Natural killer cell treated with Interleukin-12 subunit alpha and Interleukin-12 subunit beta and Interleukin-15 and Interleukin-18, amount 100 ng/mL, for 72 hours (primary cell): ENCODE measurements around the gene OR10A7. TPM values are rescaled to one million over a fixed set of nuclear protein-coding genes. Genes with fewer than 3 reads are reported as not detected.

ENCODE experiments used
- ATAC-seq, 2 donors: fragments of 150-1000 bp; cut with Tn5 transposase in 1 of 2; sonication (Bioruptor Pico), chemical (Tn5 transposase) in 1 of 2; 2 replicates each; pipeline ENCODE4 v1.10.0; 2021
- DNase-seq: peaks from one replicate; pipeline ENCODE4 v3.0.0; 2022; ENCODE audit warnings: low spot score
- H3K27ac Mint-ChIP-seq, 2 donors: 1 replicate in 1 of 2; 2 replicates in 1 of 2; pipeline ENCODE4 v1.8.0; 2022; ENCODE audit warnings: mixed read lengths in 2 of 2, mild to moderate bottlenecking in 1 of 2, moderate library complexity in 1 of 2
- H3K27me3 Mint-ChIP-seq, 2 donors: 1 replicate in 1 of 2; 2 replicates in 1 of 2; pipeline ENCODE4 v1.8.0; 2022; ENCODE audit warnings: mixed read lengths in 2 of 2
- H3K36me3 Mint-ChIP-seq: one replicate; pipeline ENCODE4 v1.8.0; 2022; ENCODE audit warnings: mixed read lengths
- H3K4me1 Mint-ChIP-seq, 2 donors: 1 replicate in 1 of 2; 2 replicates in 1 of 2; pipeline ENCODE4 v1.8.0; 2022; ENCODE audit warnings: low read depth in 2 of 2, mixed read lengths in 2 of 2, mild to moderate bottlenecking in 1 of 2
- H3K4me3 Mint-ChIP-seq: one replicate; pipeline ENCODE4 v1.8.0; 2022; ENCODE audit warnings: mixed read lengths
- H3K9me3 Mint-ChIP-seq: 2 replicates; pipeline ENCODE4 v1.8.0; 2022; ENCODE audit warnings: mixed read lengths
- total RNA-seq, 2 donors: library from RNA; stranded (reverse); gene quantifications; one replicate each; pipeline ENCODE4 v1.2.3, GENCODE V29; 2022

Gene OR10A7
- total RNA-seq, 2 donors from 2014 or later, result not detected

DNA sequence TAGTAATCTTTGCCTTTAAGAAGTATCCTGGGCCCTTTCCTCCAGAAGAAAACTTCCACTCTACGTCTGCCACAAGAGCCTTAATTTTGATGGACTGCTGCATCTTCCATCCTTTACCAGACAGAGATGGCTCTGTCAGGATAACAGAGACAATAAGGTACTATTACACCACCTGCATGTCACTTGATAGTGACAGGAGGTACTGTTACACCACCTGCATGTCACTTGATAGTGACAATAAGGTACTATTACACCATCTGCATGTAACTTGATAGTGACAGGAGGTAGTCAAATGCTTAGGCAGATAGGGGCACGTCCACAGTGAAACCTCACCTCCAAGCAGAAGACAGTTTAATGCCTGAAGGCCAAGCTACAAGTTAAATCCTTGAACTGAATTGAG lies 37.5 kb downstream of the OR10A7 start:
- Mint-ChIP-seq H3K36me3 (no peaks in the 10 kb centered on the region), H3K4me1 (no peaks in the 10 kb centered on the region), H3K4me3 (no peak overlapping the region), H3K27ac (no peak overlapping the region), H3K9me3 (no peaks in the 10 kb centered on the region), H3K27me3 (peaks cover 23 to 32% of the 10 kb centered on the region in 2 donors)
- DNase-seq, result no peak
- no peak for ATAC-seq

Other genes with a start within 250 kb of the OR10A7 start
- gene TESPA1, start 236.3 kb upstream of the OR10A7 start, total RNA-seq, result 10 to 100 TPM; 45.9 to 67.2 TPM
- not detected for gene NEUROD4, start 201.1 kb upstream of the OR10A7 start, total RNA-seq
- not detected for gene OR9K2, start 94.6 kb upstream of the OR10A7 start, total RNA-seq
- gene OR6C74, start 23.6 kb downstream of the OR10A7 start, total RNA-seq, result not detected
- not detected for gene OR6C6, start 75.5 kb downstream of the OR10A7 start, total RNA-seq
- not detected for gene OR6C1, start 93.3 kb downstream of the OR10A7 start, total RNA-seq
- not detected for gene OR6C3, start 109.7 kb downstream of the OR10A7 start, total RNA-seq
- gene OR6C75, start 141.9 kb downstream of the OR10A7 start, total RNA-seq, result not detected
- gene OR6C65, start 179.5 kb downstream of the OR10A7 start, total RNA-seq, result not detected
- not detected for gene OR6C76, start 205.2 kb downstream of the OR10A7 start, total RNA-seq
- gene OR6C2, start 223.1 kb downstream of the OR10A7 start, total RNA-seq, result not detected
- gene OR6C70, start 249.1 kb downstream of the OR10A7 start, total RNA-seq, result not detected